HG02610 (cell line): ENCODE results near the gene COIL.
A peak's percentile ranks its signal among the peaks of the same experiment; 100 is the strongest.
"Not testable (repeated sequence)": the region's sequence is repeated elsewhere in the genome, so short reads cannot be mapped to it uniquely, and the experiment has no call there.

Source experiments
- ATAC-seq: cut with Tn5 transposase; IDR thresholded peaks from one replicate; pipeline ENCODE4 v1.9.1; 2021; ENCODE audit warnings: mild to moderate bottlenecking, moderate library complexity; ENCODE audit not compliant: unreplicated experiment

The COIL gene, protein sequence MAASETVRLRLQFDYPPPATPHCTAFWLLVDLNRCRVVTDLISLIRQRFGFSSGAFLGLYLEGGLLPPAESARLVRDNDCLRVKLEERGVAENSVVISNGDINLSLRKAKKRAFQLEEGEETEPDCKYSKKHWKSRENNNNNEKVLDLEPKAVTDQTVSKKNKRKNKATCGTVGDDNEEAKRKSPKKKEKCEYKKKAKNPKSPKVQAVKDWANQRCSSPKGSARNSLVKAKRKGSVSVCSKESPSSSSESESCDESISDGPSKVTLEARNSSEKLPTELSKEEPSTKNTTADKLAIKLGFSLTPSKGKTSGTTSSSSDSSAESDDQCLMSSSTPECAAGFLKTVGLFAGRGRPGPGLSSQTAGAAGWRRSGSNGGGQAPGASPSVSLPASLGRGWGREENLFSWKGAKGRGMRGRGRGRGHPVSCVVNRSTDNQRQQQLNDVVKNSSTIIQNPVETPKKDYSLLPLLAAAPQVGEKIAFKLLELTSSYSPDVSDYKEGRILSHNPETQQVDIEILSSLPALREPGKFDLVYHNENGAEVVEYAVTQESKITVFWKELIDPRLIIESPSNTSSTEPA

GRCh38 chr17:56960596-56961538, at the start of gene COIL:
Gene COIL, minus strand, starts transcription at chr17:56961050. Its CDS starts 31 bp downstream, at chr17:56961019.
- ATAC-seq: peak; percentile 94

GRCh38 chr17:57010487-57010886, 49.6 kb upstream of the COIL start:
- ATAC-seq: no peak

DNA sequence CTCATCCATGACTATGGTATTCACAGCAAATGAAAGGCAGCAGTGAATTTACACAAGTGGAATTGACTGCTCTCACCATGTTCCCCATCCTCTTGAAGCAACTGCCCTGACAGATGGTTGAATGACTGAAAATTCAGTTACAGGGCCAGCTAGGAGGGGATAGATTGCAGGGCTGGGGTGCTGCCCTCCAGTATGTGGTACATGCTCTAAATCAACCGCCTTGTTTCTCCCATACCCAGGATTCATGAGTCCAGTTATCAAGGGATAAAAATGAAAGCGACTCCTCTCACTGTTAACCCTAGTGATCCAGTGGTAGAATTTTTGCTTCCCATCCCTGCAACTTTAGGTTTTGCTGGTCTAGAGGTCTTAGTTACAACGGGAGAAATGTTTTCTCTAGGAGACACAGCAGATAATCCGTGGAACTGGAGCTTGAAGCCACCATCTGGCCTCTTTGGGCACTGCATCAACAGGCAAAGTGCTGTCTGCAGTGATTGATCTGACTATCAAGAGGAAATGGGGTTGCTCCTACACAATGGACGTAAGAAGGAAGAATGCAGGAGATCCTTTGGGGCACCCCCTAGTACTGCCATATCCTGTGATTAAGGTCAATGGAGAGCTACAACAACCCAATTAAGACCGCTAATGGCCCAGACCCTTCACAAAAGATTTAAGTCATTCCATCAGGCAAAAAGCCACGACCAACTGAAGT, 49.0 kb upstream of the COIL start:
- ATAC-seq: peak; percentile 60

- ATAC-seq: no peak
Observed at GRCh38 chr17:57008958-57009357, 48.1 kb upstream of the COIL start.

GRCh38 chr17:57006040-57006439, 45.2 kb upstream of the COIL start:
- no peak for ATAC-seq

DNA sequence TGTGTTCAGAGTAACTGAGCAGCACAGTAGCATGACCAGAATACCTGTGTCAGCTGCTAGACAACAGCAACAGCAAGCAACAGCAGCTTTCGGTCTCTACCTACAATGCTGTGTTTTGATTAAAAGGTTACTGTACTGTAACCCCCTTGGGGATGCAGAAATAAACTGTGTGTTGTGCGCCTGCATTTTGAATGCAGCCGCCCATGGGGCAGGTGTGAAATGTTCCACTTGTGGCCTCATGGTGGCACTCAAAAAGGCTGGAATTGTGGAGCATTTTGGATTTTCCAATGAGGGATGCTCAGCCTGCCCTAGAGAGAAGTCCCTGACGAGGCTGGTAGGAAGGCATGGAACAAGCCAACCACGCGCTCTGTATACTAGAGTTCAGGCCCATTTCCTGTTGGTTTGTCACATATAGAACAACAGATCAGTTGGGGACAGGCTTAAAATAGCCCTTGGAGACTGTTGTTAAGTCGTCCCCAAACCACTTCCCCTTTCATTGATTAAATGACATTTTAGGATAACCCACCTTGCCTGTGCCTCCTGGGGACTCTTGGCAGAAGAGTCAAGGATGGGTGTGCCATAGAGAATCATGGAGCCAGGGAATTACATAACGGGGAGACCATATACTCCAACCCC, 44.2 kb upstream of the COIL start:
- peak; percentile 81 for ATAC-seq

GRCh38 chr17:57002904-57003303, 42.1 kb upstream of the COIL start:
- no peak for ATAC-seq

GRCh38 chr17:57001541-57001940, 40.7 kb upstream of the COIL start:
- ATAC-seq: no peak

GRCh38 chr17:56997313-56997712, 36.5 kb upstream of the COIL start:
- peak; percentile 43 for ATAC-seq

- no peak for ATAC-seq
Observed at GRCh38 chr17:56995766-56996165, 34.9 kb upstream of the COIL start.

DNA sequence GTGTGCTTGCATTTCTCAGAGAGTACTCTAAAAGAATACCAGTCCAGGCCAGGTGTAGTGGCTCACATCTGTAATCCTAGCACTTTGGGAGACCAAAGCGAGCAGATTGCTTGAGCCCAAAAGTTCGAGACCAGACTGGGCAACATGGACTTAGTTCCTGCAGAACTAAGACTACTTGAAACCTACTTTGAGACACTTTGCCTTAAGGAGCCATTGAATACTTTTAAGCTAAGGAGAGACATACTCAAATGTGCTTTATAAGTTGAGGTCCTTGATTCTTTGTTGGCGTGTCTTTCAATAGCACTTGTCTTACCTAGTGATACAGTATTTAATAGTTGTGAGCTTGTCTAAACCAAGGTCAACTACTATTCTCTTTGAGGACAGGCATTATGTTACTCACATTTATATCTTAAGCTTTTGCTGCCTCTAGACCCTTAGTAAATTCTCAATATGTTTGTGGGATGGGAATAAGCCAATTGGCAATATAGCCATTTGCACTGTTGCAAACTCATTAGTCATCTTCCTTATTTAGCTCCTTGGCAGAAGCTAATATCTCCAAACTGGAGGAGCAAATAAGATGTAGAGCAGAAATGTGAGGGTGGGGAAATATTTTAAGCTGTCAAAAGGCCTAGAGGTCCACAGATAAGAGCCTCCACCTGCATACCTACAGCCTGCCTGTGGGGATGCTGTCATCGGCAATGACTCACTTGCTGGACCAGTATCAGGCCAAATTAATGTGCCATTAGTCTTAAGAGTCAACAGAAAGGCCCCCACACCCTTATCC, 33.4 kb upstream of the COIL start:
- ATAC-seq: no peak

- ATAC-seq: no peak
Observed at GRCh38 chr17:56992364-56992763, 31.5 kb upstream of the COIL start.

DNA sequence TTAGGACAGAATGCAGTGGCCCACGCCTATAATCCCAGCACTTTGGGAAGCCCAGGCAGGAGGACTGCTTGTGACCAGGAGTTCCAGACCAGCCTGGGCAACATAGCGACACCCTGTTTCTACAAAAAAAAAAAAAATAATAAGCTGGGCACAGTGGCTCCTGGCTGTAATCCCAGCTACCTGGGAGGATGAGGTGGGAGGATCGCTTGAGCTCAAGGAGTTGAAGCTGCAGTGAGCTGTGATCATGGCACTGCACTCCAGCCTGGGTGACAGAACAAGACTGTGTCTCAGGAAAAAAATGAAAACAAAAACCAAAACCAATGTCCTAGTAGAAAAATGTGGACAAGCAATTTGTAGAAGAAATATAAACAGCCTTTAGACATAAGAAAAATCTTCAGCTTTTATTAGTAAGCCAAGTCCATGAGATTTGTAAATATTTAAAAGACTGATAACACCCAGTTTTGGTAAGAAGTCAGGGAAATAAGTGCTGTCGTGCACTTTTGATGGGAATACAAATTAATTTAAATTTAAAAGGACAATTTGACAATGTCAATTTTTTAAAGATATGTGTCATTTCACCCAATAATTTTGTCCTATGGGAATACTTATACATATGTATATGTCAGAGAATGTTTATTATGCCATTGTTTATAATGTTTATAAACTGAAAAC, 28.2 kb upstream of the COIL start:
- ATAC-seq: no peak

GRCh38 chr17:56987283-56987834, 26.5 kb upstream of the COIL start:
- ATAC-seq: no peak

- no peak for ATAC-seq
Observed at GRCh38 chr17:56985371-56986162, 24.7 kb upstream of the COIL start.

GRCh38 chr17:56983366-56983765, 22.5 kb upstream of the COIL start:
- ATAC-seq: no peak

DNA sequence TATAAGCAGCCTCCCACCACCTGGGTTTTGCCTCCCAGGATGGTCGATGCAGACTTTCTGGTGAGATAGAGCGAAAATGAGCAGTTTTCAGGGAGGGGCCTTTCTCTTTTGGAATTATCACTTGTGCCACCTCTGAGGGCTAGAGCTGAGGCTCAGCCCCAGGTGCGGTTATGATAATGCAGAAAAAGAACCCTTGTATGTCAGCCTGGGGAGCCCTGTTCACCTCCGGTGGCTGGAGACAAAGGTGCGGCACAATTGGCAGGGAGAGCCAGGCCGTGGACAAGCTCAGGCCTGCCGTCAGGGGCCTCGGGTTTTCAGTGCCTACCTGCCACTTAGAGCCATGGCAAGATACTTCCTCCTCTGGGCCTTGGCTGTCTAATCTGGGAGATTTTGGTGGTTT, 21.5 kb upstream of the COIL start:
- no peak for ATAC-seq

DNA sequence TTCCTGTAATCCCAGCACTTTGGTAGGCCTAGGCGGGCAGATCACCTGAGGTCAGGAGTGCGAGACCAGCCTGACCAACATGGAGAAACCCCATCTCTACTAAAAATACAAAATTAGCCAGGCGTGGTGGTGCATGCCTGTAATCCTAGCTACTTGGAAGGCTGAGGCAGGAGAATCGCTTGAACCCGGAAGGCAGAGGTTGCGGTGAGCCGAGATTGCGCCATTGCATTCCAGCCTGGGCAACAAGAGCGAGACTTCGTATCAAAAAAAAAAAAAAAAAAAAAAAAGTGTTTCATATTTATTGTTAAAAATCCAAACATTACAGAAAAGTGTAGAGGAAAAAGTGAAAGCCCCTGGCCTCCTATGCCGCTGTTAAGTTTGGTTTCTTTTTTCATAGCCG, 19.7 kb upstream of the COIL start:
- ATAC-seq: not testable (repeated sequence)
